K562 (cell line): ENCODE results near the gene DTL. TPM values are rescaled to one million over a fixed set of nuclear protein-coding genes. Genes with fewer than 3 reads are reported as not detected.

Source experiments
- ATAC-seq: fragments of 200-7000 bp; cut with Tn5 transposase; 3 replicates; pipeline ENCODE4 v1.9.1; 2020; ENCODE audit warnings: moderate library complexity
- BruUV-seq: library from RNA; stranded (reverse); fragments of 400-500 nt; replicated peaks from 2 replicates; lab custom pipeline; 2021; lab: Mats Ljungman, UMichigan
- CTCF ChIA-PET: fragments of 300-600 bp; formaldehyde crosslinking; extraction: SDS; loops from one replicate; lab custom pipeline; 2021; ENCODE audit warnings: low intra/inter-chr PET ratio; lab: Yijun Ruan, JAX
- POLR2A ChIA-PET: fragments of 300-600, 350-650 bp; sonication (Branson Sonifier 250); formaldehyde crosslinking; extraction: SDS; loops from one replicate; lab custom pipeline; 2021; ENCODE audit warnings: antibody characterized with exemption, inconsistent platforms; lab: Yijun Ruan, JAX
- DNase-seq, 4 experiments: peaks; one replicate each; pipeline versions ENCODE4 v3.0.0 to v3.0.0-alpha.2; 2011 to 2018; ENCODE audit warnings: low spot score in 3 of 4, mixed read lengths in 3 of 4; ENCODE audit errors: extremely low read depth in 1 of 4
- FAIRE-seq: peaks from 2 replicates; lab custom pipeline; 2011; peaks lifted over from hg19 to GRCh38; lab: Jason Lieb, UNC
- H2AFZ ChIP-seq: 2 replicates; pipeline ENCODE4 v1.6.0; 2011; ENCODE audit warnings: low read depth, low read length, control low read depth, inconsistent platforms
- H3K27ac ChIP-seq: fragments of 200-600 bp; 3 replicates; pipeline ENCODE4 v1.8.0; 2011; ENCODE audit warnings: low read depth, mild to moderate bottlenecking, control low read depth, inconsistent platforms, low read length, moderate library complexity, mixed read lengths; ENCODE audit errors: extremely low read depth
- H3K27me3 ChIP-seq, 2 experiments: fragments of 300-600 bp in 1 of 2; 2 replicates in 1 of 2; 3 replicates in 1 of 2; pipeline versions ENCODE4 v1.6.0 to v1.8.0; 2011; ENCODE audit warnings: inconsistent platforms in 2 of 2, low read length in 2 of 2, mild to moderate bottlenecking in 1 of 2, mixed read lengths in 1 of 2, moderate library complexity in 1 of 2; ENCODE audit not compliant: control insufficient read depth in 2 of 2, insufficient read depth in 2 of 2
- H3K36me3 ChIP-seq: fragments of 300-600 bp; 3 replicates; pipeline ENCODE4 v1.8.0; 2011; ENCODE audit warnings: mild to moderate bottlenecking, low read length, inconsistent platforms; ENCODE audit not compliant: control insufficient read depth, insufficient read depth
- H3K4me1 ChIP-seq, 2 experiments: fragments of 200-600 bp in 1 of 2; replicated peaks in 1 of 2; 2 replicates in 1 of 2; 3 replicates in 1 of 2; pipeline versions ENCODE4 v1.5.1 to v1.8.0; 2011; ENCODE audit warnings: inconsistent platforms in 2 of 2, low read length in 2 of 2, mild to moderate bottlenecking in 1 of 2, mixed read lengths in 1 of 2, moderate library complexity in 1 of 2; ENCODE audit not compliant: control insufficient read depth in 2 of 2, insufficient read depth in 2 of 2
- H3K4me2 ChIP-seq: 2 replicates; pipeline ENCODE4 v1.6.1; 2011; ENCODE audit warnings: low read length, control low read depth, inconsistent platforms, mixed read lengths; ENCODE audit not compliant: insufficient read depth
- H3K4me3 ChIP-seq: fragments of 200-600 bp; sonication (generic), shearing (Covaris generic); 2 replicates; pipeline ENCODE4 v1.5.1; 2016; ENCODE audit warnings: control low read depth, inconsistent platforms
- H3K79me2 ChIP-seq: fragments of 200-600 bp; 3 replicates; pipeline ENCODE4 v1.8.0; 2011; ENCODE audit warnings: low read length, inconsistent platforms; ENCODE audit not compliant: control insufficient read depth, insufficient read depth
- H3K9ac ChIP-seq, 2 experiments: 2 replicates each; pipeline versions ENCODE4 v1.6.0 to v1.6.1; 2011; ENCODE audit warnings: low read depth in 2 of 2, low read length in 2 of 2, control low read depth in 1 of 2, inconsistent platforms in 1 of 2, mild to moderate bottlenecking in 1 of 2, mixed read lengths in 1 of 2; ENCODE audit not compliant: insufficient read depth in 1 of 2
- H3K9me1 ChIP-seq: one replicate; pipeline ENCODE4 v1.6.0; 2011; ENCODE audit warnings: inconsistent platforms, mild to moderate bottlenecking, low read length, moderate library complexity; ENCODE audit not compliant: control insufficient read depth, insufficient read depth
- H3K9me3 ChIP-seq: replicated peaks from 2 replicates; pipeline ENCODE4 v1.5.1; 2011; ENCODE audit warnings: low read depth, low read length, inconsistent platforms; ENCODE audit not compliant: control insufficient read depth, insufficient read depth
- H4K20me1 ChIP-seq: replicated peaks from 2 replicates; pipeline ENCODE4 v1.6.1; 2011; ENCODE audit warnings: low read length, inconsistent platforms, mixed read lengths; ENCODE audit not compliant: control insufficient read depth, insufficient read depth
- GTF2E2 ChIP-seq: fragments of 200-800 bp; sonication (Bioruptor generic); IDR thresholded peaks from 2 replicates; pipeline ENCODE4 v1.6.1; 2016; ENCODE audit warnings: missing genetic modification characterization, missing compliant biosample characterization
- HOXB6 ChIP-seq: fragments of 250-450 bp; sonication (Bioruptor Pico); IDR thresholded peaks from 2 replicates; pipeline ENCODE4 v1.5.1; 2022; ENCODE audit warnings: mild to moderate bottlenecking, borderline replicate concordance
- KDM1A ChIP-seq, 2 experiments: fragments of 450-650 bp; IDR thresholded peaks; 2 replicates each; pipeline ENCODE4 v1.6.1; 2016; ENCODE audit warnings: mild to moderate bottlenecking in 2 of 2
- KHSRP ChIP-seq: fragments of 450-650 bp; IDR thresholded peaks from 2 replicates; pipeline ENCODE4 v1.6.1; 2017
- KLF13 ChIP-seq: fragments of 450-650 bp; IDR thresholded peaks from 2 replicates; pipeline ENCODE4 v1.6.1; 2016; ENCODE audit warnings: missing genetic modification characterization, low read depth, mild to moderate bottlenecking, missing compliant biosample characterization, moderate library complexity, borderline replicate concordance
- MEIS2 ChIP-seq: fragments of 450-650 bp; IDR thresholded peaks from 2 replicates; pipeline ENCODE4 v1.6.1; 2014; ENCODE audit warnings: mild to moderate bottlenecking; ENCODE audit not compliant: partially characterized antibody
- SMAD4 ChIP-seq: fragments of 250-450 bp; sonication (Bioruptor Pico); conservative IDR thresholded peaks from 2 replicates; pipeline ENCODE4 v1.8.0; 2021; ENCODE audit warnings: inconsistent platforms, mild to moderate bottlenecking, moderate library complexity
- SUPT5H ChIP-seq: fragments of 450-650 bp; IDR thresholded peaks from 2 replicates; pipeline ENCODE4 v1.6.1; 2016
- TRIM28 ChIP-seq: fragments of 450-650 bp; IDR thresholded peaks from 2 replicates; pipeline ENCODE4 v1.6.1; 2017
- ZNF717 ChIP-seq: fragments of 250-450 bp; sonication (Bioruptor Pico); IDR thresholded peaks from 2 replicates; pipeline ENCODE4 v1.5.0; 2021
- WGBS: fragments of 100-300 bp; shearing (Covaris generic); methylation state at CpG from one replicate; pipeline ENCODE4 v1.1.6; 2016; ENCODE audit warnings: low coverage, mixed read lengths; ENCODE audit not compliant: insufficient coverage; ENCODE audit errors: missing lambda C conversion rate; 5-methylcytosine and 5-hydroxymethylcytosine counted together
- in situ Hi-C: fragments of 300-500 bp; cut with MboI; formaldehyde crosslinking; loops from 4 replicates; pipeline ENCODE4 v1.15.0; 2018; ENCODE audit warnings: inconsistent platforms, mixed read lengths
- intact Hi-C: fragments of 100-400 bp; cut with micrococcal nuclease; formaldehyde crosslinking; loops from 2 replicates; pipeline ENCODE4 v1.14.2; 2022
- polyA plus RNA-seq, 8 experiments: library from polyadenylated mRNA; depleted of rRNA in 4 of 8; stranded (reverse) in 5 of 8; unstranded in 3 of 8; fragments of >200 nt; fragmentation: Nextera tagmentation in 2 of 8; fragmentation: Illumina TruSeq in 1 of 8; extraction: Ambion mirVana in 2 of 8; extraction: Trizol in 1 of 8; gene quantifications; 2 replicates each; pipeline versions ENCODE4 v1.2.1 to v1.2.3, GENCODE V29; 2011 to 2014; ENCODE audit warnings: inconsistent platforms in 1 of 8, missing spikeins in 1 of 8
- total RNA-seq, 7 experiments: library from RNA; depleted of rRNA in 6 of 7; stranded (reverse); fragments of >200 nt in 6 of 7; fragmentation: Illumina TruSeq in 2 of 7; extraction: Trizol in 2 of 7; gene quantifications; 2 replicates each; pipeline versions ENCODE4 v1.2.1 to v1.2.3, GENCODE V29; 2011 to 2021; ENCODE audit warnings: low replicate concordance in 1 of 7
- TF ChIP-seq, protein P1 (sequence below), 2 experiments: IDR thresholded peaks; 2 replicates each; pipeline ENCODE4 v1.6.1; 2012; ENCODE audit warnings: improper control_type of control experiment in 2 of 2, low read depth in 2 of 2, low read length in 2 of 2, borderline replicate concordance in 1 of 2

Gene DTL
- total and polyA plus RNA-seq, 9 of the 15 experiments (the other 6 are each of a cell fraction or from before 2014, with no cell fraction given) = 38.3 to 81.0 (median 63.2) TPM

DNA sequence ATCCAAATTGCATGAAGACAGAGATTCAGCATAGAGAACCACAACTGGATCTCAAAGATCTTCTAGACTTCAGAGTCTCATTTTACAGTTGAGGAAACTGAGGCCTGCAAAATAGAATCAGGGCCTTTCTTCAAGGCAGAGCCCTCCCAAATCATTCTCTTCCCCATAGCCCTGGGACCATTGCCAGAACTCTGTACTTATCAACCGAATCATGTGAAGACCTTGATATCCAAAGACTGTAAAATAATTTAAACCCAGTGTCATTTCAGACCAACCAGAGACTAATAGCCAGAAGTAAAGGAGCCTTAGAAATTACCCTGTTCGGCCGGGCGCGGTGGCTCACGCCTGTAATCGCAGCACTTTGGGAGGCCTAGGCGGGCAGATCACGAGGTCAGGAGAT is 90.1 kb downstream of the DTL start:
- in situ Hi-C loops = no loop called here
- Histone ChIP-seq H3K36me3 (peaks cover 20% of the 10 kb centered on the region; the same call in 2 of the 3 replicates), H3K4me3 (no peak overlapping the region), H3K27me3 (no peaks in the 10 kb centered on the region), H3K4me1 (peaks cover 2 to 15% of the 10 kb centered on the region in 2 experiments), H2AFZ (no peak overlapping the region), H3K9me1 (no peaks in the 10 kb centered on the region), H3K79me2 (no peaks in the 10 kb centered on the region), H3K4me2 (no peak overlapping the region), H3K27ac (no peak overlapping the region), H3K9me3 (no peaks in the 10 kb centered on the region), H4K20me1 (no peaks in the 10 kb centered on the region), H3K9ac (no peak overlapping the region)
- TF ChIP-seq KLF13 (tag) = no peak
- TF ChIP-seq, protein P1, sequence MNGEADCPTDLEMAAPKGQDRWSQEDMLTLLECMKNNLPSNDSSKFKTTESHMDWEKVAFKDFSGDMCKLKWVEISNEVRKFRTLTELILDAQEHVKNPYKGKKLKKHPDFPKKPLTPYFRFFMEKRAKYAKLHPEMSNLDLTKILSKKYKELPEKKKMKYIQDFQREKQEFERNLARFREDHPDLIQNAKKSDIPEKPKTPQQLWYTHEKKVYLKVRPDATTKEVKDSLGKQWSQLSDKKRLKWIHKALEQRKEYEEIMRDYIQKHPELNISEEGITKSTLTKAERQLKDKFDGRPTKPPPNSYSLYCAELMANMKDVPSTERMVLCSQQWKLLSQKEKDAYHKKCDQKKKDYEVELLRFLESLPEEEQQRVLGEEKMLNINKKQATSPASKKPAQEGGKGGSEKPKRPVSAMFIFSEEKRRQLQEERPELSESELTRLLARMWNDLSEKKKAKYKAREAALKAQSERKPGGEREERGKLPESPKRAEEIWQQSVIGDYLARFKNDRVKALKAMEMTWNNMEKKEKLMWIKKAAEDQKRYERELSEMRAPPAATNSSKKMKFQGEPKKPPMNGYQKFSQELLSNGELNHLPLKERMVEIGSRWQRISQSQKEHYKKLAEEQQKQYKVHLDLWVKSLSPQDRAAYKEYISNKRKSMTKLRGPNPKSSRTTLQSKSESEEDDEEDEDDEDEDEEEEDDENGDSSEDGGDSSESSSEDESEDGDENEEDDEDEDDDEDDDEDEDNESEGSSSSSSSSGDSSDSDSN (IDR thresholded peaks at IDR 0.05; ENCODE audit: borderline replicate concordance in 1 of 2, low read depth in 2 of 2, low read length in 2 of 2) = no peak
- no peak for TF ChIP-seq SUPT5H
- TF ChIP-seq KDM1A (IDR thresholded peaks at IDR 0.05) = no peak
- no peak for TF ChIP-seq TRIM28
- TF ChIP-seq HOXB6 (CRISPR knock-in tag) = no peak
- no peak for TF ChIP-seq SMAD4 (CRISPR knock-in tag)
- no peak for TF ChIP-seq ZNF717 (CRISPR knock-in tag)
- no peak for TF ChIP-seq MEIS2
- TF ChIP-seq GTF2E2 (tag) = no peak
- no peak for TF ChIP-seq KHSRP
- ATAC-seq = no peak
- no peak for FAIRE-seq
- 94% methylated on average over 9 of the region's 9 CpGs for WGBS
- ChIA-PET POLR2A (interaction anchor here (0.6 to 1.2 kb wide), 2 partner anchors 19 to 62 kb away, joined by 3 read pairs; no protein-coding TSS in a partner anchor), CTCF (no interaction called here)
- DNase-seq = no peak
- no TSS peak for BruUV-seq
- intact Hi-C loops = no loop called here
